Left ventricle myocardium inferior (tissue), 1 donor: ENCODE results near the gene TMX2. TPM values are rescaled to one million over a fixed set of nuclear protein-coding genes. Genes with fewer than 3 reads are reported as not detected.

Source experiments
- DNase-seq: peaks from one replicate; pipeline ENCODE4 v3.0.0-alpha.2; 2020
- H3K27ac ChIP-seq: fragments of 200-600 bp; replicated peaks from 2 replicates; pipeline ENCODE4 v1.8.0; 2021
- H3K27me3 ChIP-seq: fragments of 200-600 bp; 2 replicates; pipeline ENCODE4 v1.8.0; 2021; ENCODE audit warnings: low read depth
- H3K36me3 ChIP-seq: fragments of 200-600 bp; 2 replicates; pipeline ENCODE4 v1.8.0; 2021
- H3K4me1 ChIP-seq: fragments of 200-600 bp; 2 replicates; pipeline ENCODE4 v1.8.0; 2021
- H3K4me3 ChIP-seq: fragments of 200-600 bp; 2 replicates; pipeline ENCODE4 v1.8.0; 2021; ENCODE audit warnings: mild to moderate bottlenecking, moderate library complexity
- H3K9me3 ChIP-seq: fragments of 200-600 bp; replicated peaks from 2 replicates; pipeline ENCODE4 v1.8.0; 2021
- CTCF ChIP-seq: fragments of 200-600 bp; IDR thresholded peaks from 2 replicates; pipeline ENCODE4 v1.8.0; 2021; ENCODE audit warnings: antibody characterized with exemption, mild to moderate bottlenecking, borderline replicate concordance
- intact Hi-C: fragments of 100-400 bp; cut with micrococcal nuclease; formaldehyde crosslinking; loops from one replicate; pipeline ENCODE4 v1.11.0; 2022
- total RNA-seq: library from RNA; stranded (reverse); fragmentation: NEBNext Ultra II Directional; extraction: Animal tissue kit (Norgen Biotek cat#: 25700); gene quantifications from one replicate; pipeline ENCODE4 v1.2.1, GENCODE V29; 2021
- donor health status: DM: no; HTN: yes; CAD: no; lungs with severe emphysema.

The TMX2 gene
- total RNA-seq, 1 donor from 2014 or later = 64.3 TPM

DNA sequence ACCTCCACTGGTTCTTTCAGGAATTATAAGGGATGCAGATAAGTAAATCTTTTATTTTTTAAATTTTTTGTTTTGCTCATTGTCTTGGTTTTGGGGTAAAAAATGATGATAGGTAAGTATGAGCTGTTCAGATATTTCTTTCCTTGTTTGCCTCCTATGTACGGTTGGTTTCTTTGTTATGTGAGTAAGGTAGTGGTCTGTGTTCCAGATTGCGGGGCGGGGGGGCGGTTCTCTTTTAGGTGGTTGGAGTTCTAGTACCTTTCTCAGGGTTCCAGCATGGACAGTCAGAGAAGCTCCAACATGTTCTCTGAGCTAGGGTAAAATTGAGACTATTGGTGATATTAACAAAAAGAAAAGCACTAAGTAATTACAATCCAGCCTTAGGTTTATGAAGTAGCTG is 51.6 kb downstream of the TMX2 start:
- H3K27ac ChIP-seq = peak overlapping the region; percentile 94
- TF ChIP-seq CTCF = no peak
- H3K36me3 ChIP-seq = no peaks in the 10 kb centered on the region
- H3K9me3 ChIP-seq = no peaks in the 10 kb centered on the region
- no peaks in the 10 kb centered on the region for H3K27me3 ChIP-seq
- H3K4me1 ChIP-seq = peaks cover 63% of the 10 kb centered on the region
- intact Hi-C loops = loop anchor here (5.0 kb wide), 1 partner anchor 33 kb away; no protein-coding TSS in a partner anchor
- peak overlapping the region; percentile 80 for H3K4me3 ChIP-seq
- no peak for DNase-seq

DNA sequence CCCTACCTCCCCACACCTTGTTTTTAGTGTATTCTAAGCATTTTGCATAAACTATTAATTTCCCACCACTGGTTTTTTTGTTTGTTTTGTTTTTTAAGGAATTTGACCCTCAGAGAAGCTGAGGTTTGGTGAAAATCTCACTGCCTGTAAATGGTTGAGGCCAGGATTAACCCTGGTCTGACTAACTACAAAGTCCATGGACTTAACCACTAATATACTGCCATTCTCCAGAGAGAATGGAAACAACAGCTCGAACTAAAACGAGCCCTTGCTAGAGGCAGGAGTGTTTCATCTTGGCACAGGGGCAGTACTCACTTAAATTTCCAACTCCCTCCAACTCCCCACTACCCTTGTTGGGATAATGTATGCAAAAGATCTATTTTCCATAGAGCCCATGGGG is 52.2 kb downstream of the TMX2 start:
- H3K4me1 ChIP-seq = peaks cover 68% of the 10 kb centered on the region
- H3K27ac ChIP-seq = peak overlapping the region; percentile 94
- no peaks in the 10 kb centered on the region for H3K36me3 ChIP-seq
- TF ChIP-seq CTCF = no peak
- H3K27me3 ChIP-seq = no peaks in the 10 kb centered on the region
- intact Hi-C loops = loop anchor here (5.0 kb wide), 1 partner anchor 33 kb away; no protein-coding TSS in a partner anchor
- H3K9me3 ChIP-seq = no peaks in the 10 kb centered on the region
- no peak for DNase-seq
- H3K4me3 ChIP-seq = peak overlapping the region; percentile 80

DNA sequence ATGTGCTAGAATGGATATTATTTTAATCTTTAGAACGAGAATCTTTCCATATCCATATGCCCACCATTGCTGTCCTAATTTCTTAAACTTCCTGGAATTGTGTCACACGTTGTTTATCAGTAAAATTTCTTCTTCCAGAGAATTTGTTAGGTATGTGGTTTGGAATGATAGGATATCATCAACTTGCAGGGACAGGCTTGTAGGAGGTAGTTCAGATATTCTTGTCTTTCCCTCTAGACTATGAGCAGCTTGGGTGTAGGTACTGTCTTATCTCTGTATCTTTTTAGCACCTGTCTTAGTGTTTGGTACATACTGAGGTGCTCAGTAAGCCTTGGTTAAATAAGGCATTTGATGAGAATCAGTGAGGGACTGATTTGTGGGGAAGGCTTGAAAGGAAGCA is 52.6 kb downstream of the TMX2 start:
- Histone ChIP-seq H3K4me1 (peaks cover 72% of the 10 kb centered on the region), H3K27me3 (no peaks in the 10 kb centered on the region), H3K27ac (peak overlapping the region; percentile 94), H3K9me3 (no peaks in the 10 kb centered on the region), H3K36me3 (no peaks in the 10 kb centered on the region), H3K4me3 (peak overlapping the region; percentile 80)
- no peak for TF ChIP-seq CTCF
- DNase-seq = no peak
- intact Hi-C loops = loop anchor here (5.0 kb wide), 1 partner anchor 32 kb away; no protein-coding TSS in a partner anchor

DNA sequence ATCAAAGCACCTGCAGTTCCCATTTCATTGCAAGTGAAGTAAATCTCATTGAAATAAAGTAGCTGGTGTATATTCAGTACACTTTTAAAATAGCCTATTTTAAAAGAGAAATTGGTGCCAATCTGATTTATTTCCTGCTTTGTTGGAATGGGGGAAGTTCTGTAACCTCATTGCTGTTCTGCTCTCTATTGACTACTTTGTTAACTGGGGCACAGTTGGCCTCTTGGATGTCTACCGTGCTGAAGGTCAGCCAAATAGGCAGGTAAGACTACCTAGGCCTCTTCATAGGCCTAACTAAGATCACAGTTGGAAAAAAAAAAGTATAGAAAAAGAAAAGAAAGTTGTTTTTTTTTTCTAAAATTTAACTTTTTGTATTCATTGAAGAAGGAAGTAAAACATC is 58.4 kb downstream of the TMX2 start:
- Histone ChIP-seq H3K4me3 (no peak overlapping the region), H3K27ac (peak overlapping the region; percentile 17), H3K27me3 (no peaks in the 10 kb centered on the region), H3K9me3 (no peaks in the 10 kb centered on the region), H3K4me1 (peaks cover 100% of the 10 kb centered on the region), H3K36me3 (no peaks in the 10 kb centered on the region)
- no peak for TF ChIP-seq CTCF
- intact Hi-C loops = no loop called here
- DNase-seq = no peak

GRCh38 chr11:57771365-57771764 is 59.0 kb downstream of the TMX2 start:
- Histone ChIP-seq H3K4me1 (peaks cover 100% of the 10 kb centered on the region), H3K9me3 (no peaks in the 10 kb centered on the region), H3K27me3 (no peaks in the 10 kb centered on the region), H3K27ac (peak overlapping the region; percentile 17), H3K4me3 (no peak overlapping the region), H3K36me3 (no peaks in the 10 kb centered on the region)
- TF ChIP-seq CTCF = no peak
- DNase-seq = no peak
- intact Hi-C loops = no loop called here

- peak overlapping the region; percentile 97 for H3K27ac ChIP-seq
- no peaks in the 10 kb centered on the region for H3K9me3 ChIP-seq
- no peaks in the 10 kb centered on the region for H3K36me3 ChIP-seq
- H3K4me3 ChIP-seq = no peak overlapping the region
- DNase-seq = no peak
- H3K27me3 ChIP-seq = no peaks in the 10 kb centered on the region
- TF ChIP-seq CTCF = no peak
- H3K4me1 ChIP-seq = peaks cover 100% of the 10 kb centered on the region
- intact Hi-C loops = no loop called here
These were observed 60.2 kb downstream of the TMX2 start for GRCh38 chr11:57772562-57772961.
